Thyroid gland (tissue), 4 donors: ENCODE results near the gene ACVR1.

ENCODE experiments used
- CTCF ChIP-seq, 6 experiments: fragments of 200-600 bp in 3 of 6; fragments of 450-650 bp in 3 of 6; sonication (generic) in 3 of 6; IDR thresholded peaks; one replicate each; pipeline ENCODE4 v1.5.1; 2016 to 2019; ENCODE audit warnings: antibody characterized with exemption in 6 of 6, mild to moderate bottlenecking in 2 of 6, inconsistent platforms in 1 of 6, moderate library complexity in 1 of 6
- POLR2A ChIP-seq, 2 donors: fragments of 450-650 bp; IDR thresholded peaks; one replicate each; pipeline ENCODE4 v1.6.1; 2017; ENCODE audit warnings: antibody characterized with exemption in 2 of 2, mild to moderate bottlenecking in 2 of 2, moderate library complexity in 1 of 2

- TF ChIP-seq CTCF (IDR thresholded peaks at IDR 0.05) (no peak), POLR2A (IDR thresholded peaks at IDR 0.05) (no peak)
Measured at GRCh38 chr2:157920736-157921135, 44.6 kb upstream of the ACVR1 start.
